Activated CD4-positive, alpha-beta T cell treated with anti-CD3 and anti-CD28 coated beads for 1 hour (primary cell): Measurements from ENCODE around the gene PI4KB.

Experiments
- DNase-seq: peaks from one replicate; pipeline ENCODE4 v3.0.0-alpha.2; 2020

PI4KB gene

GRCh38 chr1:151346082-151346768 lies 19.0 kb upstream of the PI4KB start:
- DNase-seq = no peak

- DNase-seq = no peak
Observed at GRCh38 chr1:151344291-151344690, 17.1 kb upstream of the PI4KB start.

GRCh38 chr1:151343587-151343986 lies 16.4 kb upstream of the PI4KB start:
- DNase-seq = no peak

- DNase-seq = no peak
Observed at GRCh38 chr1:151342569-151342968, 15.4 kb upstream of the PI4KB start.

GRCh38 chr1:151342021-151342420 lies 14.8 kb upstream of the PI4KB start:
- no peak for DNase-seq

GRCh38 chr1:151340870-151341754 lies 13.9 kb upstream of the PI4KB start:
- no peak for DNase-seq

GRCh38 chr1:151336556-151336955 lies 9.3 kb upstream of the PI4KB start:
- DNase-seq = no peak

- DNase-seq = no peak
Observed at GRCh38 chr1:151334822-151335221, 7.6 kb upstream of the PI4KB start.

GRCh38 chr1:151327903-151328674 lies 873 bp upstream of the PI4KB start:
- no peak for DNase-seq

GRCh38 chr1:151326619-151327222 lies 495 bp downstream of the PI4KB start:
- no peak for DNase-seq

- no peak for DNase-seq
Observed at GRCh38 chr1:151325646-151326429, 1.4 kb downstream of the PI4KB start.

- no peak for DNase-seq
Observed at GRCh38 chr1:151325231-151325630, 2.0 kb downstream of the PI4KB start.

GRCh38 chr1:151324390-151324930 lies 2.8 kb downstream of the PI4KB start:
- no peak for DNase-seq

GRCh38 chr1:151318975-151319374 lies 8.2 kb downstream of the PI4KB start:
- DNase-seq = no peak

- no peak for DNase-seq
Observed at GRCh38 chr1:151315565-151316235, 11.5 kb downstream of the PI4KB start.

- no peak for DNase-seq
Observed at GRCh38 chr1:151314137-151314875, 12.9 kb downstream of the PI4KB start.

- DNase-seq = no peak
Observed at GRCh38 chr1:151313501-151313900, 13.7 kb downstream of the PI4KB start.

GRCh38 chr1:151312826-151313225 lies 14.4 kb downstream of the PI4KB start:
- no peak for DNase-seq

GRCh38 chr1:151312411-151312810 lies 14.8 kb downstream of the PI4KB start:
- DNase-seq = no peak

- peak; percentile 65 for DNase-seq
Observed at GRCh38 chr1:151311589-151312331, 15.5 kb downstream of the PI4KB start.
